GM12878 (cell line): ENCODE results near the gene ABHD11. TPM values are rescaled to one million over a fixed set of nuclear protein-coding genes. Genes with fewer than 3 reads are reported as not detected.

Experiments
- ATAC-seq: fragments of 200-7000 bp; cut with Tn5 transposase; 3 replicates; pipeline ENCODE4 v1.9.1; 2020; ENCODE audit warnings: mild to moderate bottlenecking, moderate library complexity
- BruUV-seq: library from RNA; stranded (reverse); fragments of 400-500 nt; replicated peaks from 2 replicates; lab custom pipeline; 2021; lab: Mats Ljungman, UMichigan
- CTCF ChIA-PET: fragments of 300-600 bp; sonication (Branson Sonifier 250); formaldehyde crosslinking; extraction: SDS; loops from one replicate; lab custom pipeline; 2021; ENCODE audit warnings: inconsistent platforms; lab: Yijun Ruan, JAX
- POLR2A ChIA-PET: fragments of 350-600 bp; formaldehyde crosslinking; extraction: SDS; loops from one replicate; lab custom pipeline; 2021; ENCODE audit warnings: inconsistent platforms; lab: Charles Lee
- RAD21 ChIA-PET: fragments of 300-600 bp; sonication (Branson Sonifier 250); formaldehyde crosslinking; loops from one replicate; lab custom pipeline; 2023; ENCODE audit warnings: antibody characterized with exemption; ENCODE audit not compliant: unreplicated experiment; lab: Charles Lee
- SMC1A ChIA-PET: fragments of 300-600 bp; sonication (Branson Sonifier 250); formaldehyde crosslinking; loops from one replicate; lab custom pipeline; 2023; ENCODE audit not compliant: unreplicated experiment, uncharacterized antibody; lab: Charles Lee
- DNase-seq: peaks from one replicate; pipeline ENCODE4 v3.0.0-alpha.2; 2011; ENCODE audit warnings: low read depth, low spot score
- FAIRE-seq: peaks from 3 replicates; lab custom pipeline; 2011; peaks lifted over from hg19 to GRCh38; lab: Jason Lieb, UNC
- H2AFZ ChIP-seq: 2 replicates; pipeline ENCODE4 v1.6.0; 2011; ENCODE audit warnings: low read depth, low read length, control low read depth; ENCODE audit not compliant: control insufficient read depth
- H3K27ac ChIP-seq: 2 replicates; pipeline ENCODE4 v1.5.1; 2011; ENCODE audit warnings: control low read depth; ENCODE audit not compliant: control insufficient read depth, insufficient read depth
- H3K27me3 ChIP-seq, 2 experiments: replicated peaks in 1 of 2; 2 replicates each; pipeline versions ENCODE4 v1.6.0 to v1.6.1; 2011; ENCODE audit warnings: low read length in 1 of 2; ENCODE audit not compliant: control insufficient read depth in 2 of 2, insufficient read depth in 2 of 2
- H3K36me3 ChIP-seq, 2 experiments: 2 replicates each; pipeline ENCODE4 v1.5.1; 2011; ENCODE audit warnings: low read length in 1 of 2; ENCODE audit not compliant: control insufficient read depth in 2 of 2, insufficient read depth in 2 of 2
- H3K4me1 ChIP-seq: 2 replicates; pipeline ENCODE4 v1.6.1; 2011; ENCODE audit warnings: mild to moderate bottlenecking, low read length, moderate library complexity, mixed read lengths; ENCODE audit not compliant: control insufficient read depth, insufficient read depth
- H3K4me2 ChIP-seq: 2 replicates; pipeline ENCODE4 v1.6.0; 2011; ENCODE audit warnings: control low read depth; ENCODE audit not compliant: control insufficient read depth, insufficient read depth
- H3K4me3 ChIP-seq: fragments of 200-600 bp; sonication (generic); 2 replicates; pipeline ENCODE4 v1.5.1; 2016
- H3K79me2 ChIP-seq: 2 replicates; pipeline ENCODE4 v1.6.0; 2011; ENCODE audit warnings: low read length; ENCODE audit not compliant: control insufficient read depth, insufficient read depth
- H3K9ac ChIP-seq: 2 replicates; pipeline ENCODE4 v1.8.0; 2011; ENCODE audit warnings: low read length, control low read depth, mixed read lengths; ENCODE audit not compliant: control insufficient read depth, insufficient read depth
- H3K9me3 ChIP-seq: replicated peaks from 3 replicates; pipeline ENCODE4 v1.5.1; 2011; ENCODE audit warnings: mild to moderate bottlenecking, low read length; ENCODE audit not compliant: control insufficient read depth, insufficient read depth
- H4K20me1 ChIP-seq: 2 replicates; pipeline ENCODE4 v1.6.0; 2011; ENCODE audit not compliant: control insufficient read depth, insufficient read depth
- BHLHE40 ChIP-seq, 2 experiments: fragments of 450-650 bp in 1 of 2; IDR thresholded peaks; 2 replicates each; pipeline ENCODE4 v1.6.1; 2011 to 2017; ENCODE audit warnings: low read depth in 2 of 2, borderline replicate concordance in 1 of 2, improper control_type of control experiment in 1 of 2, low read length in 1 of 2, mild to moderate bottlenecking in 1 of 2
- IRF3 ChIP-seq: fragments of 450-650 bp; IDR thresholded peaks from 2 replicates; pipeline ENCODE4 v1.6.1; 2014; ENCODE audit warnings: mild to moderate bottlenecking
- KDM1A ChIP-seq: fragments of 200-600 bp; sonication (generic); IDR thresholded peaks from 2 replicates; pipeline ENCODE4 v1.6.1; 2016; ENCODE audit warnings: borderline replicate concordance
- MEF2B ChIP-seq: fragments of 450-650 bp; IDR thresholded peaks from 2 replicates; pipeline ENCODE4 v1.6.1; 2018; ENCODE audit warnings: mild to moderate bottlenecking, moderate library complexity; ENCODE audit not compliant: partially characterized antibody, poor library complexity, severe bottlenecking
- NR2F1 ChIP-seq: fragments of 450-650 bp; conservative IDR thresholded peaks from 2 replicates; pipeline ENCODE4 v1.6.1; 2017; ENCODE audit warnings: mild to moderate bottlenecking
- POLR2A ChIP-seq: IDR thresholded peaks from 2 replicates; pipeline ENCODE4 v1.6.1; 2011; ENCODE audit warnings: low read depth, mild to moderate bottlenecking, low read length
- SMARCA5 ChIP-seq: fragments of 450-650 bp; IDR thresholded peaks from 2 replicates; pipeline ENCODE4 v1.6.1; 2017; ENCODE audit warnings: mild to moderate bottlenecking
- WGBS: methylation state at CpG from one replicate; pipeline ENCODE4 v1.1.6; 2016; ENCODE audit warnings: low lambda C conversion rate; ENCODE audit not compliant: insufficient replicate concordance, insufficient coverage; ENCODE audit errors: missing lambda C conversion rate; 5-methylcytosine and 5-hydroxymethylcytosine counted together
- in situ Hi-C: fragments of 300-500 bp; cut with MboI; formaldehyde crosslinking; loops from 9 replicates; pipeline ENCODE4 v1.14.3; 2018; ENCODE audit warnings: mixed read lengths
- intact Hi-C: fragments of 100-400 bp; cut with micrococcal nuclease; formaldehyde crosslinking; loops from one replicate; pipeline ENCODE4 v1.14.2; 2022; ENCODE audit not compliant: unreplicated experiment
- polyA plus RNA-seq, 11 experiments: library from polyadenylated mRNA; depleted of rRNA in 4 of 11; unstranded in 6 of 11; stranded (reverse) in 5 of 11; fragments of >200 nt; fragmentation: Nextera tagmentation in 4 of 11; fragmentation: Illumina TruSeq in 1 of 11; extraction: Ambion mirVana in 4 of 11; extraction: Trizol in 1 of 11; gene quantifications; 1 replicate in 1 of 11; 2 replicates in 10 of 11; pipeline versions ENCODE4 v1.2.1 to v1.2.3, GENCODE V29; 2011 to 2016; ENCODE audit warnings: inconsistent platforms in 2 of 11, missing spikeins in 2 of 11, low read depth in 1 of 11
- total RNA-seq, 4 experiments: library from RNA; depleted of rRNA in 3 of 4; stranded (reverse); fragments of >200 nt in 3 of 4; fragmentation: Illumina TruSeq in 1 of 4; extraction: Trizol in 1 of 4; gene quantifications; 2 replicates each; pipeline versions ENCODE4 v1.2.1 to v1.2.3, GENCODE V29; 2013 to 2021

ABHD11 gene
- total and polyA plus RNA-seq, 10 of the 15 experiments (the other 5 are each of a cell fraction or from before 2014, with no cell fraction given), result 2.8 to 24.8 (median 10.1) TPM

GRCh38 chr7:73699370-73700068 lies 39.1 kb downstream of the ABHD11 start:
- no peak for DNase-seq
- Histone ChIP-seq H3K27me3 (no peaks in the 10 kb centered on the region), H3K9ac (no peak overlapping the region), H3K36me3 (peaks cover 8 to 26% of the 10 kb centered on the region in 2 experiments), H3K4me3 (no peak overlapping the region), H3K4me1 (no peaks in the 10 kb centered on the region), H4K20me1 (no peaks in the 10 kb centered on the region), H3K9me3 (no peaks in the 10 kb centered on the region), H3K4me2 (no peak overlapping the region), H2AFZ (no peak overlapping the region), H3K79me2 (no peaks in the 10 kb centered on the region), H3K27ac (no peak overlapping the region)
- ChIA-PET SMC1A (interaction anchor here (0.9 kb wide), 1 partner anchor 12 kb away, joined by 3 read pairs; no protein-coding TSS in a partner anchor), POLR2A (no interaction called here), RAD21 (no interaction called here), CTCF (interaction anchor here (0.9 kb wide), 1 partner anchor 18 kb away, joined by 3 read pairs; no protein-coding TSS in a partner anchor)
- 84% methylated on average over 13 of the region's 15 CpGs for whole genome bisulfite sequencing
- intact Hi-C loops, result no loop called here
- no peak for FAIRE-seq
- no TSS peak for BruUV-seq
- TF ChIP-seq NR2F1 (no peak), MEF2B (no peak)
- in situ Hi-C loops, result no loop called here
- peak; percentile 6; the same call in 2 of the 3 replicates for ATAC-seq

- TF ChIP-seq KDM1A (no peak), BHLHE40 (IDR thresholded peaks at IDR 0.05; ENCODE audit: borderline replicate concordance in 1 of 2, low read depth in 2 of 2, low read length in 1 of 2) (no peak), SMARCA5 (no peak), POLR2A (peak; percentile 43; the same call in 1 of the 2 replicates), IRF3 (no peak)
- Histone ChIP-seq H3K9me3 (no peaks in the 10 kb centered on the region), H3K4me1 (no peaks in the 10 kb centered on the region), H3K79me2 (no peaks in the 10 kb centered on the region), H3K9ac (no peak overlapping the region), H3K4me3 (no peak overlapping the region), H3K4me2 (no peak overlapping the region), H3K27ac (no peak overlapping the region), H3K36me3 (peaks cover 8 to 34% of the 10 kb centered on the region in 2 experiments), H4K20me1 (no peaks in the 10 kb centered on the region), H2AFZ (no peak overlapping the region), H3K27me3 (no peaks in the 10 kb centered on the region)
- RAD21 ChIA-PET, result interaction anchor here (0.6 kb wide), 1 partner anchor 365 kb away, joined by 3 read pairs; no protein-coding TSS in a partner anchor
- POLR2A ChIA-PET, result no interaction called here
- CTCF ChIA-PET, result interaction anchor here (2.1 kb wide), 1 partner anchor 92 kb away, joined by 7 read pairs; no protein-coding TSS in a partner anchor
- 86% methylated on average over 7 of the region's 7 CpGs for WGBS
- no peak for ATAC-seq
- no peak for DNase-seq
- in situ Hi-C loops (no loop called here), intact Hi-C loops (no loop called here)
- SMC1A ChIA-PET, result interaction anchor here (0.9 to 1.1 kb wide), 3 partner anchors 13 to 69 kb away, joined by 3 read pairs; no protein-coding TSS in a partner anchor
- no peak for FAIRE-seq
- BruUV-seq, result no TSS peak
Observed at GRCh38 chr7:73698410-73698809, 40.2 kb downstream of the ABHD11 start.
